ENCODE measurements around the gene CCDC183. TPM values are rescaled to one million over a fixed set of nuclear protein-coding genes. Genes with fewer than 3 reads are reported as not detected.

The CCDC183 gene
- total RNA-seq, 4 donors from 2014 or later: 25.2 to 161 (median 63.5) TPM

DNA sequence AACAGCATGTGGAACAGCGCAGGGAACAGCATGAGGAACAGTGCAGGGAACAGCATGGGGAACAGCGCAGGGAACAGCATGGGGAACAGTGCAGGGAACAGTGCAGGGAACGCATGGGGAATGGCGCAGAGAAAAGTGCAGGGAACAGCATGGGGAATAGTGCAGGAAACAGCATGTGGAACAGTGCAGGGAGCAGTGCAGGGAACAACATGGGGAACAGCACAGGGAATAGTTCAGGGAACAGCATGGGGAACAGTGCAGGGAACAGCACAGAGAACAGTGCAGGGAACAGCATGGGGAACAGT, 40.1 kb upstream of the CCDC183 start:
- Histone ChIP-seq H3K27ac (no peak overlapping the region), H3K4me3 (no peak overlapping the region), H3K27me3 (peaks cover 19% of the 10 kb centered on the region), H3K4me1 (no peaks in the 10 kb centered on the region), H3K9me3 (peaks cover 0 to 4% of the 10 kb centered on the region in 2 donors), H3K36me3 (no peaks in the 10 kb centered on the region)
- DNase-seq: no peak
- TF ChIP-seq POLR2AphosphoS5 (IDR thresholded peaks at IDR 0.05) (no peak), POLR2A (IDR thresholded peaks at IDR 0.05) (no peak), EP300 (IDR thresholded peaks at IDR 0.05; ENCODE audit: low read depth) (no peak)
- TF ChIP-seq, protein P1, sequence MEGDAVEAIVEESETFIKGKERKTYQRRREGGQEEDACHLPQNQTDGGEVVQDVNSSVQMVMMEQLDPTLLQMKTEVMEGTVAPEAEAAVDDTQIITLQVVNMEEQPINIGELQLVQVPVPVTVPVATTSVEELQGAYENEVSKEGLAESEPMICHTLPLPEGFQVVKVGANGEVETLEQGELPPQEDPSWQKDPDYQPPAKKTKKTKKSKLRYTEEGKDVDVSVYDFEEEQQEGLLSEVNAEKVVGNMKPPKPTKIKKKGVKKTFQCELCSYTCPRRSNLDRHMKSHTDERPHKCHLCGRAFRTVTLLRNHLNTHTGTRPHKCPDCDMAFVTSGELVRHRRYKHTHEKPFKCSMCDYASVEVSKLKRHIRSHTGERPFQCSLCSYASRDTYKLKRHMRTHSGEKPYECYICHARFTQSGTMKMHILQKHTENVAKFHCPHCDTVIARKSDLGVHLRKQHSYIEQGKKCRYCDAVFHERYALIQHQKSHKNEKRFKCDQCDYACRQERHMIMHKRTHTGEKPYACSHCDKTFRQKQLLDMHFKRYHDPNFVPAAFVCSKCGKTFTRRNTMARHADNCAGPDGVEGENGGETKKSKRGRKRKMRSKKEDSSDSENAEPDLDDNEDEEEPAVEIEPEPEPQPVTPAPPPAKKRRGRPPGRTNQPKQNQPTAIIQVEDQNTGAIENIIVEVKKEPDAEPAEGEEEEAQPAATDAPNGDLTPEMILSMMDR (IDR thresholded peaks at IDR 0.05): no peak
- 78 to 91% methylated on average over 4 of the region's 4 CpGs for WGBS, 2 donors (ENCODE audit: low coverage in 1 of 2)
- intact Hi-C loops (cut with DNase I; ENCODE audit: low total_unique reads): no loop called here
- in situ Hi-C loops (cut with MboI; ENCODE audit: low pct_ligation_motif_present in 1 of 4, low pct_unique_long_range_greater_than_20kb in 1 of 4, low sequenced_read_pairs in 3 of 4): no loop called here

DNA sequence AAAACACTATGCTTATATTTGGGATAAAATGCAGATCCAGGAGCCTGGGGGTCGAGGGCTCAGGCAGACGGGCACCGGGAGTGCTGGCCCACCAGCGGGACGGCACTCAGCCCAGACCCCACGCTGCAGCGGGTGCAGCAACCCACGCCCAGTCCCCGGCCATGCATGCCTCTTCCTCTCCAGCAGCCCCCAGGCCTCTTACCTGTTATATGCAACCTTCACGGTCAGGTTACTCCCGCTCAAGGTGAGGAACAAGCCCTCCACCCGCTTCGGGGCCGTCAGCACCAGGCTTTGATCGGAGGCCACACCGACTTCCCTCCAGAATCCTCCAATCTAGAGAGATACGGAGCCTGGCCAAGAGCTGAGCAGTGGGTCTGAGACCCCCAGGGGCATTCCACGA, 39.3 kb upstream of the CCDC183 start:
- H3K4me3 ChIP-seq: no peak overlapping the region
- no peaks in the 10 kb centered on the region for H3K36me3 ChIP-seq
- 93% methylated on average over 18 of the region's 18 CpGs; no CpG with 5 or more reads in 1 of the 2 donors for WGBS, 2 donors (ENCODE audit: low coverage in 1 of 2)
- intact Hi-C loops (cut with DNase I; ENCODE audit: low total_unique reads): no loop called here
- no peak overlapping the region for H3K27ac ChIP-seq
- in situ Hi-C loops (cut with MboI; ENCODE audit: low pct_ligation_motif_present in 1 of 4, low pct_unique_long_range_greater_than_20kb in 1 of 4, low sequenced_read_pairs in 3 of 4): no loop called here
- peaks cover 20% of the 10 kb centered on the region for H3K27me3 ChIP-seq
- no peak for TF ChIP-seq POLR2AphosphoS5 (IDR thresholded peaks at IDR 0.05)
- TF ChIP-seq POLR2A (IDR thresholded peaks at IDR 0.05): no peak
- TF ChIP-seq, protein P1 (IDR thresholded peaks at IDR 0.05): no peak
- TF ChIP-seq EP300 (IDR thresholded peaks at IDR 0.05; ENCODE audit: low read depth): no peak
- peaks cover 0 to 4% of the 10 kb centered on the region in 2 donors for H3K9me3 ChIP-seq
- no peak for DNase-seq
- no peaks in the 10 kb centered on the region for H3K4me1 ChIP-seq

DNA sequence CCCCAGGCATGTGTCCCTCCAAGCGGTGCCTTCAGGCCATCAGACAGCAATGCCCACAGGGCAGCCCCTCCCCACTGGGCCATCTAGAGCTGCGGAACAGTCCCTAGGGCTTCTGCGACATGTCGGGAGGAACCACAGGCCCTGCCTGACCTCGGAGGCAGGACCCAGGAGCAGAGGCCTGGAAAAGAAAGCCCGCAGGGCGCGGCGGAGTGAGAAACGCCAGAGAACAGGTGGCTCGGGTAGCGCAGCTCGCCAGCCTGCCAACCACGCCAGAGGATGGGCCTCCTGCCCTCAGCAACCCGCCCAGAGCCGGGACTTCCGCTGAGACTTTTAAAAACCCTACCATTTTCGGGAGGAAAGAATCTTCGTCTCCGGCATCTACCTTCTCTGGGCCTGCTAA, 38.8 kb upstream of the CCDC183 start:
- Histone ChIP-seq H3K27me3 (peaks cover 22% of the 10 kb centered on the region), H3K36me3 (no peaks in the 10 kb centered on the region), H3K4me1 (no peaks in the 10 kb centered on the region), H3K27ac (no peak overlapping the region), H3K9me3 (peaks cover 0 to 4% of the 10 kb centered on the region in 2 donors), H3K4me3 (no peak overlapping the region)
- DNase-seq: no peak
- TF ChIP-seq EP300 (IDR thresholded peaks at IDR 0.05; ENCODE audit: low read depth) (no peak), POLR2A (IDR thresholded peaks at IDR 0.05) (no peak), POLR2AphosphoS5 (IDR thresholded peaks at IDR 0.05) (no peak)
- TF ChIP-seq, protein P1 (IDR thresholded peaks at IDR 0.05): no peak
- 83% methylated on average over 20 of the region's 20 CpGs; no CpG with 5 or more reads in 1 of the 2 donors for WGBS, 2 donors (ENCODE audit: low coverage in 1 of 2)
- in situ Hi-C loops (cut with MboI; ENCODE audit: low pct_ligation_motif_present in 1 of 4, low pct_unique_long_range_greater_than_20kb in 1 of 4, low sequenced_read_pairs in 3 of 4): no loop called here
- intact Hi-C loops (cut with DNase I; ENCODE audit: low total_unique reads): no loop called here

DNA sequence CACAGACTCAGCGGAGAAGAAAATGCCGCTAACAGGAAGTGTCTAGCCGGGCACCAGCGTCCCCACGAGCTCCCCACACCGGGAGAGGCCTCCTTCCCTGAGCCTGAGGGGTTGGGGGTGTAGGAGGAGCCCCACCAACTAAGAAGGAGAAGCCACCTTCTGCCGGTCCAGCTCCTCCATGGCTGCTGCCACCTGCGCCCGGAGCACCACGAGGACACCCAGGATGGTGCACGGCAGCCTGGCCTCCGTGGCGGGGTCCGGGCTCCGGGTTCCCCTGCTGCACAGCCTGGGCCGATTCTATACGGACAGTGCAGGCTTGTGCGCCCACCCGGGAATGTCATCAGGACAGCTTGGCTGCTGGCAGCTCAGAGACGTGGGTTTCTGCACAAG, 38.4 kb upstream of the CCDC183 start:
- TF ChIP-seq POLR2A (IDR thresholded peaks at IDR 0.05) (no peak), EP300 (IDR thresholded peaks at IDR 0.05; ENCODE audit: low read depth) (no peak), POLR2AphosphoS5 (IDR thresholded peaks at IDR 0.05) (no peak)
- TF ChIP-seq, protein P1 (IDR thresholded peaks at IDR 0.05): no peak
- Histone ChIP-seq H3K27me3 (peaks cover 22% of the 10 kb centered on the region), H3K9me3 (peaks cover 0 to 4% of the 10 kb centered on the region in 2 donors), H3K36me3 (no peaks in the 10 kb centered on the region), H3K27ac (no peak overlapping the region), H3K4me3 (no peak overlapping the region), H3K4me1 (no peaks in the 10 kb centered on the region)
- no peak for DNase-seq
- intact Hi-C loops (cut with DNase I; ENCODE audit: low total_unique reads) (no loop called here), in situ Hi-C loops (cut with MboI; ENCODE audit: low pct_ligation_motif_present in 1 of 4, low pct_unique_long_range_greater_than_20kb in 1 of 4, low sequenced_read_pairs in 3 of 4) (no loop called here)
- 74% methylated on average over 9 of the region's 20 CpGs; no CpG with 5 or more reads in 1 of the 2 donors for WGBS, 2 donors (ENCODE audit: low coverage in 1 of 2)
